ENCODE data around the gene GGCT.

DNA sequence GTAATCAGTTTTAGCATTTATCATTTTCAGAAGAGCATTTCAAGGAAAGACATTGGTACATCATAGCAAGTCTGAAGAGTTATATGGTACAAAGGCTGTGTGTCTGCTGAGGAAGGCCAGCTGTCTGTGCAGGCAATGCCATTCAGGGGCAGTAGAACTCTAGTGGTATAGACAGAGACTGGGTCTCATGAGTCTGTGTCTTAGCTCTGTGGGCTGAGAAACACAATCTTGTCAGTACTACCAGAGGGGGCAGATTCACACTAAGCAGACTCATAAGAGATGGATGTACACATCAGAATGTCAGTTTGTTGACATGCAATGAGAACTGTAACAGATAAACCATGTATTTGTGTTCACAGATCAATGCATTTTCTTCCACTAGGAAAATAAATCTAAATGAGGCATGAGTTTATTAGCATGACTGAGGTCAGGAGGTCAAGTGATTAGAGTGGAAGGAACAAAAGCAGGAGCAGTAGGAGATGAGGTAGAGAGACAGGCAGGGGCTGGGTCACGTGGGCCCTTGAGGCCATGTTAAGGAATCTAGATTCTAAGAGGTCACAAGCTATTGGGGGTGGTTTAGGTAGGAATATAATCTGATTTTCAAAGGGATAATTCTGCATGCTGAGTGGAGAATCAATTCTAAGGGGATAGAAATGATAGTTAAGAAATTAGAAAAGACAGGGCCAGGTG lies 7.5 kb upstream of the GGCT start:
- no peak for TF ChIP-seq POLR2A (IDR thresholded peaks at IDR 0.05)
- TF ChIP-seq, protein P1, sequence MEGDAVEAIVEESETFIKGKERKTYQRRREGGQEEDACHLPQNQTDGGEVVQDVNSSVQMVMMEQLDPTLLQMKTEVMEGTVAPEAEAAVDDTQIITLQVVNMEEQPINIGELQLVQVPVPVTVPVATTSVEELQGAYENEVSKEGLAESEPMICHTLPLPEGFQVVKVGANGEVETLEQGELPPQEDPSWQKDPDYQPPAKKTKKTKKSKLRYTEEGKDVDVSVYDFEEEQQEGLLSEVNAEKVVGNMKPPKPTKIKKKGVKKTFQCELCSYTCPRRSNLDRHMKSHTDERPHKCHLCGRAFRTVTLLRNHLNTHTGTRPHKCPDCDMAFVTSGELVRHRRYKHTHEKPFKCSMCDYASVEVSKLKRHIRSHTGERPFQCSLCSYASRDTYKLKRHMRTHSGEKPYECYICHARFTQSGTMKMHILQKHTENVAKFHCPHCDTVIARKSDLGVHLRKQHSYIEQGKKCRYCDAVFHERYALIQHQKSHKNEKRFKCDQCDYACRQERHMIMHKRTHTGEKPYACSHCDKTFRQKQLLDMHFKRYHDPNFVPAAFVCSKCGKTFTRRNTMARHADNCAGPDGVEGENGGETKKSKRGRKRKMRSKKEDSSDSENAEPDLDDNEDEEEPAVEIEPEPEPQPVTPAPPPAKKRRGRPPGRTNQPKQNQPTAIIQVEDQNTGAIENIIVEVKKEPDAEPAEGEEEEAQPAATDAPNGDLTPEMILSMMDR (IDR thresholded peaks at IDR 0.05) = no peak

All from testis (tissue), 2 donors.